AG04450 (cell line): Measurements from ENCODE around the gene CHTF18. TPM values are rescaled to one million over a fixed set of nuclear protein-coding genes. Genes with fewer than 3 reads are reported as not detected.

ENCODE experiments used
- CTCF ChIA-PET: fragments of 300-600, 350-600 bp; formaldehyde crosslinking; extraction: SDS; loops from one replicate; lab custom pipeline; 2022; ENCODE audit warnings: antibody characterized with exemption, inconsistent platforms; lab: Charles Lee
- POLR2A ChIA-PET: fragments of 350-600 bp; formaldehyde crosslinking; extraction: SDS; loops from one replicate; lab custom pipeline; 2021; ENCODE audit warnings: antibody characterized with exemption, inconsistent platforms; lab: Yijun Ruan, JAX
- DNase-seq: peaks from one replicate; pipeline ENCODE4 v3.0.0-alpha.2; 2011; ENCODE audit warnings: low read depth, low spot score
- H3K27ac ChIP-seq: one replicate; pipeline ENCODE4 v1.5.1; 2012; ENCODE audit warnings: low read depth, low read length, control low read depth
- H3K27me3 ChIP-seq: one replicate; pipeline ENCODE4 v1.6.0; 2012; ENCODE audit warnings: low read length; ENCODE audit not compliant: control insufficient read depth, insufficient read depth
- H3K4me3 ChIP-seq: 2 replicates; pipeline ENCODE4 v1.5.1; 2011; ENCODE audit warnings: mild to moderate bottlenecking, low read depth, low read length, control low read depth
- H3K9me3 ChIP-seq: 2 replicates; pipeline ENCODE4 v1.5.1; 2012; ENCODE audit warnings: low read length; ENCODE audit not compliant: control insufficient read depth, insufficient read depth
- polyA plus RNA-seq: library from polyadenylated mRNA; depleted of rRNA; stranded (reverse); fragments of >200 nt; gene quantifications from 2 replicates; pipeline ENCODE4 v1.2.3, GENCODE V29; 2011; rRNA removed
- small RNA-seq: library from RNA; depleted of rRNA; stranded (forward); fragments of <200 nt; gene quantifications from one replicate; pipeline ENCODE3, GENCODE V24; 2012; ENCODE audit warnings: low read depth; ENCODE audit not compliant: insufficient read length
- TF ChIP-seq, protein P1 (sequence below): IDR thresholded peaks from 2 replicates; pipeline ENCODE4 v1.5.1; 2011; ENCODE audit warnings: low read depth, low read length, control low read depth, inconsistent platforms

CHTF18 gene
- polyA plus RNA-seq, 1 experiment, result 1.1 TPM

DNA sequence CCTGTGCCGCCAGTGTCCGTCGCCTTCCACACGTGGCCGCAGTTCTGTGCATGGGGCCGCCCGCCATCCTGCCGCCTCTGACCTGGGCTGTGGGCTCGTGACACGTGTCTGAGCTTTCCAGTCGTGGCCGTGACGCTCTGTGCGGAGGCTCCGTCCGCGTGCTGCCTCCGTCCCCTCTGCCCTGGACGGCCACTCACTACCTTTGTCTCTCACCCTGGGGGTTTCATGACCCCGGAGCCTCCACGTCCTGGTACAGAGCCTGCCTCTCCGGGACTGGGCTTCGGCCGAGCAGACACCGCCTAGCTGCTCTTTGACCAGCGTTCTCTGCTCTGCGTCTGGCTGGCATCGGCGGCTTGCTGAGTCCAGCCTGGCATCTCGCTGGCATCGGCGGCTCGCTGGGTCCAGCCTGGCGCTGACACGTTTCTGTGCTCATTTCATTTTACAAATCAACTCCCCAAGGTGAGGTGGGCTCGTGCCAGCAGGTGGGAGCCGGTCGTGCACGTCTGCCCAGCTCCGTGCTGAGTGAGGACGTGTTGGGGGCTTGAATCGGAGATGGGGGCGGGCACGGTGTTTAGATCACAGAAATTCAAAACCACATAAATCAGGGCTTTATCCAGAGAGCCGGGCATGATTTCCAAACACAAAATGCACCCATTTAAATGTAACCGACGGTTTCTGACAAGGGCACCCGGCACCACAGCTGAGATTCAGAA is 56.4 kb downstream of the CHTF18 start:
- Histone ChIP-seq H3K9me3 (peaks cover 92% of the 10 kb centered on the region), H3K4me3 (no peak overlapping the region), H3K27me3 (no peaks in the 10 kb centered on the region), H3K27ac (no peak overlapping the region)
- no peak for DNase-seq
- ChIA-PET POLR2A (no interaction called here), CTCF (no interaction called here)
- TF ChIP-seq, protein P1, sequence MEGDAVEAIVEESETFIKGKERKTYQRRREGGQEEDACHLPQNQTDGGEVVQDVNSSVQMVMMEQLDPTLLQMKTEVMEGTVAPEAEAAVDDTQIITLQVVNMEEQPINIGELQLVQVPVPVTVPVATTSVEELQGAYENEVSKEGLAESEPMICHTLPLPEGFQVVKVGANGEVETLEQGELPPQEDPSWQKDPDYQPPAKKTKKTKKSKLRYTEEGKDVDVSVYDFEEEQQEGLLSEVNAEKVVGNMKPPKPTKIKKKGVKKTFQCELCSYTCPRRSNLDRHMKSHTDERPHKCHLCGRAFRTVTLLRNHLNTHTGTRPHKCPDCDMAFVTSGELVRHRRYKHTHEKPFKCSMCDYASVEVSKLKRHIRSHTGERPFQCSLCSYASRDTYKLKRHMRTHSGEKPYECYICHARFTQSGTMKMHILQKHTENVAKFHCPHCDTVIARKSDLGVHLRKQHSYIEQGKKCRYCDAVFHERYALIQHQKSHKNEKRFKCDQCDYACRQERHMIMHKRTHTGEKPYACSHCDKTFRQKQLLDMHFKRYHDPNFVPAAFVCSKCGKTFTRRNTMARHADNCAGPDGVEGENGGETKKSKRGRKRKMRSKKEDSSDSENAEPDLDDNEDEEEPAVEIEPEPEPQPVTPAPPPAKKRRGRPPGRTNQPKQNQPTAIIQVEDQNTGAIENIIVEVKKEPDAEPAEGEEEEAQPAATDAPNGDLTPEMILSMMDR, result no peak

DNA sequence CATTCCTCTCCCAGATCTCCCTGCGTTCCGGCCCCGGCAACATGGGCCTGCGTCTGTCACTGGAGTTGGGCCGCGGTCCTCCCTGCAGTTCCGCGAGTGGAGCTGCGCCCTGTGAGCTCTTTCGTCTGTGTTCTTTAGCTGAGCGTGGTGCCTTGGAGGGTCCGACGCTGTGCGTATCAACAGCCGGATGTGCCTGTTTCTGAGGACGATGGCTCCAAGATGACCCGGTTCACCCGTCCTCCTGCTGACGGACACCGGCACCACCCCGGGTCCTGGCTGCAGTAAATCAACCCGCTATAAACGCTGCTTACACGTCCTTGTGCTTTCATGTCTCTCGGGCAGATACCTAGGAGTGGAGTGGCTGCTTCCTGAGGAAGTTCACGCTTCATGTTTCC is 56.9 kb downstream of the CHTF18 start:
- CTCF ChIA-PET, result no interaction called here
- POLR2A ChIA-PET, result no interaction called here
- no peak for DNase-seq
- H3K27ac ChIP-seq, result no peak overlapping the region
- H3K4me3 ChIP-seq, result no peak overlapping the region
- TF ChIP-seq, protein P1, result no peak
- H3K27me3 ChIP-seq, result no peaks in the 10 kb centered on the region
- peaks cover 92% of the 10 kb centered on the region for H3K9me3 ChIP-seq

DNA sequence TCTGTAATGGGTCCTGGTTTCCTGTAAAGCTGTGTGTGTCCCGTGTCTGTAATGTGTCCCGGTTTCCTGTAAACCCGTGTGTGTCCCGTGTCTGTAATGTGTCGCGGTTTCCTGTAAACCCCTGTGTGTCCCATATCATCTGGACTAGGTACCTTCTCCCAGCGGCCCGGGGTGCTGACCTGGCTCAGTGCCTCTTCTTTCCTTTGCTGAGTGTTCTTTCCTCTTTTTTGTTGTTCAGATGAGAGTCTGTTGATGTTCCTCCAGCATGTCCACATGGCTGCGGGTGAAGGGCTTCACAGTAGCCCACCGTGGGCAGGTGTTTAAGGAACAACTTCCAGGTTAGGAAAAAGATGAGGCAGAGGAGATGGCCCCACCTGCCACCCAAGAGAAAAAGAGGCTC is 58.7 kb downstream of the CHTF18 start:
- H3K4me3 ChIP-seq, result no peak overlapping the region
- H3K27me3 ChIP-seq, result no peaks in the 10 kb centered on the region
- DNase-seq, result no peak
- peaks cover 92% of the 10 kb centered on the region for H3K9me3 ChIP-seq
- ChIA-PET CTCF (no interaction called here), POLR2A (no interaction called here)
- TF ChIP-seq, protein P1, result no peak
- no peak overlapping the region for H3K27ac ChIP-seq

Small RNAs within 50 kb of the gene (small RNA-seq; reads per million reads assigned to genes)
- gene MIR662, result not detected

Other genes with a start within 250 kb of the CHTF18 start
- gene PRR35, start 228.2 kb upstream of the CHTF18 start, polyA plus RNA-seq, result not detected in 2 replicates
- 0.45 and 0.88 TPM in 2 replicates for gene NHLRC4, start 221.6 kb upstream of the CHTF18 start, polyA plus RNA-seq
- 12.1 and 17.6 TPM in 2 replicates for gene PIGQ, start 218.7 kb upstream of the CHTF18 start, polyA plus RNA-seq
- 4.2 and 6.1 TPM in 2 replicates for gene RAB40C, start 198.6 kb upstream of the CHTF18 start, polyA plus RNA-seq
- not detected in 2 replicates for gene WFIKKN1, start 157.6 kb upstream of the CHTF18 start, polyA plus RNA-seq
- 58.3 and 69.5 TPM in 2 replicates for gene METTL26, start 152.3 kb upstream of the CHTF18 start, polyA plus RNA-seq
- 6.7 and 10.8 TPM in 2 replicates for gene MCRIP2, start 146.8 kb upstream of the CHTF18 start, polyA plus RNA-seq
- gene WDR90, start 139.3 kb upstream of the CHTF18 start, polyA plus RNA-seq, result 2.1 and 2.5 TPM in 2 replicates
- 38.0 and 53.3 TPM in 2 replicates for gene RHOT2, start 120.5 kb upstream of the CHTF18 start, polyA plus RNA-seq
- gene RHBDL1, start 112.9 kb upstream of the CHTF18 start, polyA plus RNA-seq, result 1.5 and 1.7 TPM in 2 replicates
- gene STUB1, start 108.2 kb upstream of the CHTF18 start, polyA plus RNA-seq, result 88.8 and 109 TPM in 2 replicates
- 33.1 and 51.4 TPM in 2 replicates for gene JMJD8, start 104.3 kb upstream of the CHTF18 start, polyA plus RNA-seq
- gene WDR24, start 98.2 kb upstream of the CHTF18 start, polyA plus RNA-seq, result 2.0 and 3.6 TPM in 2 replicates
- 0.11 and 0.22 TPM in 2 replicates for gene FBXL16, start 82.8 kb upstream of the CHTF18 start, polyA plus RNA-seq
- 20.0 and 23.9 TPM in 2 replicates for gene METRN, start 73.5 kb upstream of the CHTF18 start, polyA plus RNA-seq
- 5.3 and 6.7 TPM in 2 replicates for gene ANTKMT, start 67.5 kb upstream of the CHTF18 start, polyA plus RNA-seq
- gene CCDC78, start 62.2 kb upstream of the CHTF18 start, polyA plus RNA-seq, result 1.1 and 1.5 TPM in 2 replicates
- 4.2 and 5.5 TPM in 2 replicates for gene HAGHL, start 61.5 kb upstream of the CHTF18 start, polyA plus RNA-seq
- gene CIAO3, start 47.6 kb upstream of the CHTF18 start, polyA plus RNA-seq, result 14.4 and 17.6 TPM in 2 replicates
- gene MSLN, start 27.9 kb upstream of the CHTF18 start, polyA plus RNA-seq, result 0.11 and 0.17 TPM in 2 replicates
- 9.2 and 13.5 TPM in 2 replicates for gene RPUSD1, start 239 bp upstream of the CHTF18 start, polyA plus RNA-seq
- not detected in 2 replicates for gene GNG13, start 12.1 kb downstream of the CHTF18 start, polyA plus RNA-seq
- gene LMF1, start 182.4 kb downstream of the CHTF18 start, polyA plus RNA-seq, result 11.8 and 15.1 TPM in 2 replicates
- 0.04 TPM in 1 of 2 replicates, not detected in the other for gene SOX8, start 193.2 kb downstream of the CHTF18 start, polyA plus RNA-seq